Measurements from ENCODE around the gene RALGAPA1.

The RALGAPA1 gene

DNA sequence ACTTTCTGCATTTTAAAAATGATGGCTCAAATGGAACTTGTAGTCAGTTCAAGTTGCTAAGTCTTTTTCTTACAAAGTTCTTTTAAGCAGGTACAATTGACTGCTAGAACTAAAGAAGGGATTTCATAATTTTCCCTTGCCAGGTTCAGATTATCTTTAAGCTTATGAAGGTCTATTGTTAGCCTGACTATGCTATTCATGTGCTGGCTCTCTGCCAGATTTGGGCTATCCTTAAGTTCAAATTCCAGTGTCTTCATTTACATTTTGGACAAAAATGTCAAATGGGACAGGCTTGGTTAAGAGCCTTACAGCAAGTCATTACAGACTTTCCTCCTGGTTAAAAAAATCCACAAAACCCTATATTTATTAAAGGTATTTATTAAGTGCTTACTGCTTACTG lies 232.8 kb downstream of the RALGAPA1 start:
- H3K23ac ChIP-seq (ENCODE audit: low read length in 2 of 2), result no peak overlapping the region
- no peak overlapping the region for H3K27ac ChIP-seq (ENCODE audit: low read length, poor library complexity, severe bottlenecking)
- H3K14ac ChIP-seq (ENCODE audit: low read length in 2 of 2), result no peak overlapping the region
- no peak overlapping the region for H3K18ac ChIP-seq (ENCODE audit: low read depth in 1 of 2, low read length in 2 of 2)
- H3K4me2 ChIP-seq (ENCODE audit: low read length, poor library complexity, severe bottlenecking), result no peak overlapping the region
- DNase-seq, result no peak
- no peak overlapping the region for H3K4me3 ChIP-seq (ENCODE audit: insufficient read depth in 1 of 2, low read depth in 1 of 2, low read length in 2 of 2)
- no peak overlapping the region for H2BK5ac ChIP-seq (ENCODE audit: low read depth, low read length, poor library complexity, severe bottlenecking)
- peaks cover 0 to 10% of the 10 kb centered on the region in 2 experiments for H3K36me3 ChIP-seq (ENCODE audit: control insufficient read depth in 1 of 2, insufficient read depth in 2 of 2, low read depth in 1 of 2, low read length in 2 of 2)
- no peaks in the 10 kb centered on the region for H3K4me1 ChIP-seq (ENCODE audit: control insufficient read depth, insufficient read depth, low read depth, low read length)
- no peak overlapping the region for H4K8ac ChIP-seq (ENCODE audit: low read length)
- no peak overlapping the region for H2AK5ac ChIP-seq (ENCODE audit: low read length, severe bottlenecking)
- no peak overlapping the region for H2BK120ac ChIP-seq (ENCODE audit: low read depth, low read length)
- no peak overlapping the region for H3K4ac ChIP-seq (ENCODE audit: low read depth in 1 of 2, low read length in 2 of 2)
- no peaks in the 10 kb centered on the region for H3K79me1 ChIP-seq (replicated peaks; ENCODE audit: low read length, poor library complexity, severe bottlenecking)
- no peak overlapping the region for H2BK15ac ChIP-seq (ENCODE audit: low read depth, poor library complexity, severe bottlenecking)
- no peaks in the 10 kb centered on the region for H3K9me3 ChIP-seq (ENCODE audit: control insufficient read depth, low read length)
- H4K91ac ChIP-seq (ENCODE audit: low read length), result no peak overlapping the region
- H3K27me3 ChIP-seq (ENCODE audit: control insufficient read depth in 1 of 2, insufficient read depth in 1 of 2, low read length in 2 of 2), result no peaks in the 10 kb centered on the region
- H2AFZ ChIP-seq (ENCODE audit: low read depth, low read length), result no peak overlapping the region
- no peak overlapping the region for H2BK12ac ChIP-seq (ENCODE audit: low read length in 2 of 2)
- no peak overlapping the region for H3K9ac ChIP-seq (ENCODE audit: low read length)

DNA sequence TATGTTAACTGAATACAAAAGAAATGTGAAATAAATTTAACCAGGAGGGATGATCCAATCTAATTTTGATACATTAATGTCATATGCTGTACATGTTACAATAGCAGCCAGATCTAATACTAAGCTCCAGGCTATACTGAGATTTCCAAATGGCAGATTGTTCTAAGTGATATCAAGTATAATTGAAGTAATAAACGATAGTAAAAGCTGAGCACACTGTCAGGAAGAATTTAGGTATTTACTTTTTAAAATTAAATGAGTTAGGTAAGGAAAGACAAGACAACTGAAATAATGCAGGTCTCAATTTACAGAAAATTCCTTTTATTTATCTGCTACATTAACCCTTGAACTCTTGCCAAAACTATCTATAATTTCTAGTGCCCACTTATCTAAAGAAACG lies 235.2 kb downstream of the RALGAPA1 start:
- Histone ChIP-seq H3K4me3 (ENCODE audit: insufficient read depth in 1 of 2, low read depth in 1 of 2, low read length in 2 of 2) (no peak overlapping the region), H3K14ac (ENCODE audit: low read length in 2 of 2) (no peak overlapping the region), H3K9ac (ENCODE audit: low read length) (no peak overlapping the region), H3K4me1 (ENCODE audit: control insufficient read depth, insufficient read depth, low read depth, low read length) (no peaks in the 10 kb centered on the region), H4K8ac (ENCODE audit: low read length) (no peak overlapping the region), H3K9me3 (ENCODE audit: control insufficient read depth, low read length) (no peaks in the 10 kb centered on the region), H2BK120ac (ENCODE audit: low read depth, low read length) (no peak overlapping the region), H2BK5ac (ENCODE audit: low read depth, low read length, poor library complexity, severe bottlenecking) (no peak overlapping the region), H3K36me3 (ENCODE audit: control insufficient read depth in 1 of 2, insufficient read depth in 2 of 2, low read depth in 1 of 2, low read length in 2 of 2) (peaks cover 0 to 15% of the 10 kb centered on the region in 2 experiments), H3K18ac (ENCODE audit: low read depth in 1 of 2, low read length in 2 of 2) (no peak overlapping the region), H3K4me2 (ENCODE audit: low read length, poor library complexity, severe bottlenecking) (no peak overlapping the region), H4K91ac (ENCODE audit: low read length) (no peak overlapping the region), H2BK12ac (ENCODE audit: low read length in 2 of 2) (no peak overlapping the region), H3K79me1 (replicated peaks; ENCODE audit: low read length, poor library complexity, severe bottlenecking) (no peaks in the 10 kb centered on the region), H3K27ac (ENCODE audit: low read length, poor library complexity, severe bottlenecking) (no peak overlapping the region), H2AK5ac (ENCODE audit: low read length, severe bottlenecking) (no peak overlapping the region), H3K23ac (ENCODE audit: low read length in 2 of 2) (no peak overlapping the region), H2BK15ac (ENCODE audit: low read depth, poor library complexity, severe bottlenecking) (no peak overlapping the region), H3K4ac (ENCODE audit: low read depth in 1 of 2, low read length in 2 of 2) (no peak overlapping the region), H2AFZ (ENCODE audit: low read depth, low read length) (no peak overlapping the region), H3K27me3 (ENCODE audit: control insufficient read depth in 1 of 2, insufficient read depth in 1 of 2, low read length in 2 of 2) (no peaks in the 10 kb centered on the region)
- no CpG with 5 or more reads among the region's 2 CpGs for WGBS
- no peak for DNase-seq

DNA sequence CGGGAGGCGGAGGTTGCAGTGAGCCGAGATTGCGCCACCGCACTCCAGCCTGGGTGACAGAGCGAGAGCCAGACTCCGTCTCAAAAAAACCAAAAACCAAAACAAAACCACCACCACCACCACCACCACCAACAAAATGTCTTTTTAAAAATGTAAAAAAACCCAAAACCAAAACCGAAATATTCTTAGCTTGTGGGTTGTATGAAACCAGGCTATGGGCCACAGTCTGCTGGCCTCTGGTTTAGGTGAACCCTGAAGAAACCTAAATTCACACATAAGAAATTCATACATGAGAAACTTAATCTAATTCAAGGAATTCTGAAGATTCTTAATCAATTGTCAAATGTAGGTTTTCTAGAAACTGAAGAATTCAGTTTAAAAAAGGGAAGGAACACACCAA lies 237.5 kb downstream of the RALGAPA1 start:
- no peak overlapping the region for H2AK5ac ChIP-seq (ENCODE audit: low read length, severe bottlenecking)
- H2BK120ac ChIP-seq (ENCODE audit: low read depth, low read length), result no peak overlapping the region
- DNase-seq, result no peak
- no peaks in the 10 kb centered on the region for H3K4me1 ChIP-seq (ENCODE audit: control insufficient read depth, insufficient read depth, low read depth, low read length)
- no peak overlapping the region for H2BK5ac ChIP-seq (ENCODE audit: low read depth, low read length, poor library complexity, severe bottlenecking)
- no peak overlapping the region for H3K18ac ChIP-seq (ENCODE audit: low read depth in 1 of 2, low read length in 2 of 2)
- no peak overlapping the region for H4K8ac ChIP-seq (ENCODE audit: low read length)
- H3K4ac ChIP-seq (ENCODE audit: low read depth in 1 of 2, low read length in 2 of 2), result no peak overlapping the region
- H3K27ac ChIP-seq (ENCODE audit: low read length, poor library complexity, severe bottlenecking), result no peak overlapping the region
- H3K23ac ChIP-seq (ENCODE audit: low read length in 2 of 2), result no peak overlapping the region
- H3K9ac ChIP-seq (ENCODE audit: low read length), result no peak overlapping the region
- no peaks in the 10 kb centered on the region for H3K79me1 ChIP-seq (replicated peaks; ENCODE audit: low read length, poor library complexity, severe bottlenecking)
- no peak overlapping the region for H4K91ac ChIP-seq (ENCODE audit: low read length)
- no peak overlapping the region for H2AFZ ChIP-seq (ENCODE audit: low read depth, low read length)
- no peaks in the 10 kb centered on the region for H3K27me3 ChIP-seq (ENCODE audit: control insufficient read depth in 1 of 2, insufficient read depth in 1 of 2, low read length in 2 of 2)
- H3K9me3 ChIP-seq (ENCODE audit: control insufficient read depth, low read length), result no peaks in the 10 kb centered on the region
- WGBS, result over 99% methylated on average over 8 of the region's 8 CpGs
- no peak overlapping the region for H3K14ac ChIP-seq (ENCODE audit: low read length in 2 of 2)
- H3K4me2 ChIP-seq (ENCODE audit: low read length, poor library complexity, severe bottlenecking), result no peak overlapping the region
- no peak overlapping the region for H3K4me3 ChIP-seq (ENCODE audit: insufficient read depth in 1 of 2, low read depth in 1 of 2, low read length in 2 of 2)
- no peak overlapping the region for H2BK12ac ChIP-seq (ENCODE audit: low read length in 2 of 2)
- peaks cover 0 to 20% of the 10 kb centered on the region in 2 experiments for H3K36me3 ChIP-seq (ENCODE audit: control insufficient read depth in 1 of 2, insufficient read depth in 2 of 2, low read depth in 1 of 2, low read length in 2 of 2)
- H2BK15ac ChIP-seq (ENCODE audit: low read depth, poor library complexity, severe bottlenecking), result no peak overlapping the region

DNA sequence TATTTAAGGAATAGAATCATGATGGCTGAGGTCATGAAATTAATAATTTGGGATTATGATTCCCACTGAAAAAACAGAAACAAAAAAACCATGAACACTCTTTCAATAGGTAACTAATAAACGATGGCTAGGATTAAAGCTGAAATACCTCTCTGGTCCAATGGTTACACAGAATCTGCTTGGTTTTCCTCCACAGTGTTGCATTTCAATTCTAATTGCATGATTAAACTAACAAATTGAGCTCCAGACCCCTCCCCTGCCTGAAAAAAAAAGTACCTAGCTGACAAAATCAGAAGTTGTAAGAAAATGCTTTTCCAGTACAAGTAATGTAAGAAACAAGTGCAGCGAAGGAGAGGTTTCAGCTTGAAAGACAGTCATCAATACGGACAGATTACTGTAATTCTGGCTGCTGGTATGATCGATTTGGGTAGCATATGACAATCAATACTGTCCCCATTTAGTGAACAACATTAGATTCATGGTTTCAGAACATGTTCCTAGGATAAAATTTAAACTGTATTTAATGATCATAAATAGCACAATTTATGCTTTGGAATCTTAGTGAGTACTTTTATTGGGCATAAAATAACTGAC lies 243.1 kb downstream of the RALGAPA1 start:
- WGBS, result 92% methylated on average over 2 of the region's 4 CpGs
- Histone ChIP-seq H4K8ac (ENCODE audit: low read length) (no peak overlapping the region), H3K4me3 (ENCODE audit: insufficient read depth in 1 of 2, low read depth in 1 of 2, low read length in 2 of 2) (no peak overlapping the region), H3K14ac (ENCODE audit: low read length in 2 of 2) (no peak overlapping the region), H2BK12ac (ENCODE audit: low read length in 2 of 2) (no peak overlapping the region), H3K27me3 (ENCODE audit: control insufficient read depth in 1 of 2, insufficient read depth in 1 of 2, low read length in 2 of 2) (no peaks in the 10 kb centered on the region), H2AFZ (ENCODE audit: low read depth, low read length) (no peak overlapping the region), H3K23ac (ENCODE audit: low read length in 2 of 2) (no peak overlapping the region), H3K79me1 (replicated peaks; ENCODE audit: low read length, poor library complexity, severe bottlenecking) (no peaks in the 10 kb centered on the region), H3K9ac (ENCODE audit: low read length) (no peak overlapping the region), H3K4me2 (ENCODE audit: low read length, poor library complexity, severe bottlenecking) (no peak overlapping the region), H4K91ac (ENCODE audit: low read length) (no peak overlapping the region), H2AK5ac (ENCODE audit: low read length, severe bottlenecking) (no peak overlapping the region), H3K18ac (ENCODE audit: low read depth in 1 of 2, low read length in 2 of 2) (no peak overlapping the region), H3K4me1 (ENCODE audit: control insufficient read depth, insufficient read depth, low read depth, low read length) (no peaks in the 10 kb centered on the region), H2BK15ac (ENCODE audit: low read depth, poor library complexity, severe bottlenecking) (no peak overlapping the region), H2BK5ac (ENCODE audit: low read depth, low read length, poor library complexity, severe bottlenecking) (no peak overlapping the region), H3K27ac (ENCODE audit: low read length, poor library complexity, severe bottlenecking) (no peak overlapping the region), H3K4ac (ENCODE audit: low read depth in 1 of 2, low read length in 2 of 2) (no peak overlapping the region), H3K9me3 (ENCODE audit: control insufficient read depth, low read length) (no peaks in the 10 kb centered on the region), H3K36me3 (ENCODE audit: control insufficient read depth in 1 of 2, insufficient read depth in 2 of 2, low read depth in 1 of 2, low read length in 2 of 2) (peaks cover 0 to 18% of the 10 kb centered on the region in 2 experiments), H2BK120ac (ENCODE audit: low read depth, low read length) (no peak overlapping the region)
- DNase-seq, result no peak
